ENCODE results near the gene ADORA2A. TPM values are rescaled to one million over a fixed set of nuclear protein-coding genes. Genes with fewer than 3 reads are reported as not detected.

The ADORA2A gene
- total RNA-seq, 2 donors from 2014 or later: 2.5 to 4.0 TPM

DNA sequence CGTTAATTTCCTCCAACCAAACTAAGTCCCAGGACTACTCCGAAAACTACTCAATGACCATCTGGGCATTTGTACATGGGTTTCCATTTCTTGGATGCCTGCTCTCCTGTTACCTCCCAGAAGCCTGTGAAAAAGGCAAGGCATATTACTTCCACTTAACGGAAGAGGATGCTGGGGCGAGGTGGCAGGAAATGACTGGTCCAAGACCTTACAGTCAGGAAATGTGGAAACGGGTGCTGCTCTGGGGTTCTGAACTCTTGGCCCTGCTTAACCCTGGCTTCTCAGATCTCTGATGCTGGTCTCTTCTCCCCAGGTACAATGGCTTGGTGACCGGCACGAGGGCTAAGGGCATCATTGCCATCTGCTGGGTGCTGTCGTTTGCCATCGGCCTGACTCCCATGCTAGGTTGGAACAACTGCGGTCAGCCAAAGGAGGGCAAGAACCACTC is 12.9 kb downstream of the ADORA2A start:
- ATAC-seq (no peak), DNase-seq (no peak)
- intact Hi-C loops (cut with DNase I, micrococcal nuclease): no loop called here

DNA sequence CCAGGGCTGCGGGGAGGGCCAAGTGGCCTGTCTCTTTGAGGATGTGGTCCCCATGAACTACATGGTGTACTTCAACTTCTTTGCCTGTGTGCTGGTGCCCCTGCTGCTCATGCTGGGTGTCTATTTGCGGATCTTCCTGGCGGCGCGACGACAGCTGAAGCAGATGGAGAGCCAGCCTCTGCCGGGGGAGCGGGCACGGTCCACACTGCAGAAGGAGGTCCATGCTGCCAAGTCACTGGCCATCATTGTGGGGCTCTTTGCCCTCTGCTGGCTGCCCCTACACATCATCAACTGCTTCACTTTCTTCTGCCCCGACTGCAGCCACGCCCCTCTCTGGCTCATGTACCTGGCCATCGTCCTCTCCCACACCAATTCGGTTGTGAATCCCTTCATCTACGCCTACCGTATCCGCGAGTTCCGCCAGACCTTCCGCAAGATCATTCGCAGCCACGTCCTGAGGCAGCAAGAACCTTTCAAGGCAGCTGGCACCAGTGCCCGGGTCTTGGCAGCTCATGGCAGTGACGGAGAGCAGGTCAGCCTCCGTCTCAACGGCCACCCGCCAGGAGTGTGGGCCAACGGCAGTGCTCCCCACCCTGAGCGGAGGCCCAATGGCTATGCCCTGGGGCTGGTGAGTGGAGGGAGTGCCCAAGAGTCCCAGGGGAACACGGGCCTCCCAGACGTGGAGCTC is 13.5 kb downstream of the ADORA2A start:
- DNase-seq (no peak), ATAC-seq (no peak)
- intact Hi-C loops (cut with DNase I, micrococcal nuclease): no loop called here

DNA sequence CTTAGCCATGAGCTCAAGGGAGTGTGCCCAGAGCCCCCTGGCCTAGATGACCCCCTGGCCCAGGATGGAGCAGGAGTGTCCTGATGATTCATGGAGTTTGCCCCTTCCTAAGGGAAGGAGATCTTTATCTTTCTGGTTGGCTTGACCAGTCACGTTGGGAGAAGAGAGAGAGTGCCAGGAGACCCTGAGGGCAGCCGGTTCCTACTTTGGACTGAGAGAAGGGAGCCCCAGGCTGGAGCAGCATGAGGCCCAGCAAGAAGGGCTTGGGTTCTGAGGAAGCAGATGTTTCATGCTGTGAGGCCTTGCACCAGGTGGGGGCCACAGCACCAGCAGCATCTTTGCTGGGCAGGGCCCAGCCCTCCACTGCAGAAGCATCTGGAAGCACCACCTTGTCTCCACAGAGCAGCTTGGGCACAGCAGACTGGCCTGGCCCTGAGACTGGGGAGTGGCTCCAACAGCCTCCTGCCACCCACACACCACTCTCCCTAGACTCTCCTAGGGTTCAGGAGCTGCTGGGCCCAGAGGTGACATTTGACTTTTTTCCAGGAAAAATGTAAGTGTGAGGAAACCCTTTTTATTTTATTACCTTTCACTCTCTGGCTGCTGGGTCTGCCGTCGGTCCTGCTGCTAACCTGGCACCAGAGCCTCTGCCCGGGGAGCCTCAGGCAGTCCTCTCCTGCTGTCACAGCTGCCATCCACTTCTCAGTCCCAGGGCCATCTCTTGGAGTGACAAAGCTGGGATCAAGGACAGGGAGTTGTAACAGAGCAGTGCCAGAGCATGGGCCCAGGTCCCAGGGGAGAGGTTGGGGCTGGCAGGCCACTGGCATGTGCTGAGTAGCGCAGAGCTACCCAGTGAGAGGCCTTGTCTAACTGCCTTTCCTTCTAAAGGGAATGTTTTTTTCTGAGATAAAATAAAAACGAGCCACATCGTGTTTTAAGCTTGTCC is 14.3 kb downstream of the ADORA2A start:
- DNase-seq (no peak), ATAC-seq (no peak)
- intact Hi-C loops (cut with DNase I, micrococcal nuclease): no loop called here

DNA sequence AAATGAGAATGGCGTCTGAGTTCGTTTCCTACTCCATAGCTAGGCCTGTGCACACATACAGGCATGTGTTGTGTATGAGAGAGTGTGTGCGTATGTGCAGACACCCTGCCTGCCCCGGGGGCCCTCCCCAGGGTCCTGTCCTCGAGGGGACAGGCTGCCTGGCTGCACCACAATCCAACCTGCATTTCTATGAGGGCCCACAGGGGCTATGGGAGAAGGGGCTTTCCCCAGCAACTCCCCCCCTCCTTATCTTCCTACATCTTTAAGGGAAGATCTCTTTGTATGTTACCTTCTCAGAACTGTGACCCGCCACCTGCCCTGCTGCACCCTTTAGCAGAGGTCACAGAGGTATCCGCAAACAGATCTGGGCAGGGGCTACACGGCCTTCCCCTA is 14.9 kb downstream of the ADORA2A start:
- DNase-seq: no peak
- ATAC-seq: no peak
- intact Hi-C loops (cut with DNase I, micrococcal nuclease): no loop called here

DNA sequence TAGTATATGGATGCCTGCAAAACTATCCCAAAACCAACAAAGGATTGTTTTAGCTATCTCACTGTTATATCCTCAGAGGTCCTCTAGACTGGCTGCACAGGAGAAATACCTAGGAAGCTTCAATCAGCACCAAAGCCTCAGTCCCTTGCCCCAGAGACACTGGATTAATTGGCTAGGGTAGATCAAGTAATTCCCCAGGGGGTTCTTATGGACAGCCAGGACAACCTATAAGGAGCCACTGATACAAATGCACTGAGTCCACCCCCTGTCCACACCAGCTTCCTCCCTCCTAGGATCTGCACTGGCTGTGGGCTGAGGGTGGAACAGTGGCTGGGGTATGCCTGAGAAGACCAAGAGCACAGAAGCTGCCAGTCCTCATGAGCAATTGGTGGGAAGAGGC is 16.3 kb downstream of the ADORA2A start:
- ATAC-seq (no peak), DNase-seq (no peak)
- intact Hi-C loops (cut with DNase I, micrococcal nuclease): no loop called here

DNA sequence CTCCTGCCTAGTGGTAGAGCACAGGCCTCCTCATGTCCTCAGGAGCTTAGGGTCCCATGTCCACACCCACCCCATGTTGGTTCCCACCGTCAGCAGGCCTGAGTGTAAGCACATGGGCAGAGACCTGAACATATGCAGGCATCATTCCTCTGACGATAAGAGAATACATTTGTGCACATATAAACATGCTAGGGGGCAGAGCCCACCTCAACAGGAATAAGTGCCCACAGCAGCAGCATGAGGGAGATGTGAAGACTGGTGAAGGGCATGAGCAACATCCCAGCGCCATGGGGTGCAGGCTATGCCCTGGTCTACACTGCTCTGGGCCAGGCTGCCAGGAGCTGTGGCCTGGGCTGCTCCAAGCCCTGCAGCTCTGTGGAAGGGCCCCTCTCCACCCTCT is 16.9 kb downstream of the ADORA2A start:
- DNase-seq (no peak), ATAC-seq (no peak)
- intact Hi-C loops (cut with DNase I, micrococcal nuclease): no loop called here

DNA sequence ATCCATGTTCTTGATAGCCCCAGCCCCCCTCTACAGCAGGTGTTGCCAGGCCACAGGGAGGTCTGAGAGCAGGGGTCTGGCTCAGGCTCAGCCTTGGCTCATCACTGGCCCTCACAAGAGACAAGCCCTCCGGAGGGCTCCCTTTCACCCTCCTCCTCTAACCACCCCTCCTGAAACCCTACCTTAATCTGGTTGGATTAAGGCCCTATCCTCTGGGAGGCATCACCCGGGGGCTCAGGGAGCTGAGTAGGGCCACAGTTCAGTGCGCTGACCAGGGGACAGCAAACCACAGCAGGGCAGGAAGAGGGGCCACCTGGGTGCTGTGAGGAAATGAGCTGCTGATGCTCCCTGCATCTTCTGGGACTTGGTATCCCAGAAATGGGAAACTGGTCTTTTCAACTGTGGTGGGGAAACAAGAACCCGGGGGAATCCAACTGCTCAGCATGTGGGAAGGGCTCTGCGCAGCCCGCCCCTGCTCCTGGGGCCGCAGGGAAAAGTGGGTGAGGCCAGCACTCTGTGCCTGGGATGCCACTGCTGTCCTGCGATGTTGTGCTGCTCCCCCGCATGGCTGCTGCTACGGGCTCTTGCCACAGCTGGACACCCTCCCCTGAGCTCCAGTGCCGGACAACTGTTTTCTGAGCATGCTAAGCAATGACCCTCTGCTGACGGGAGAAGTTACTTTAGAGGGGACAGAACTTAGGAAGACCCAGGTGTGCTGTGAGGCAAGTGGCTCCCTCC is 17.5 kb downstream of the ADORA2A start:
- intact Hi-C loops (cut with DNase I, micrococcal nuclease): no loop called here

DNA sequence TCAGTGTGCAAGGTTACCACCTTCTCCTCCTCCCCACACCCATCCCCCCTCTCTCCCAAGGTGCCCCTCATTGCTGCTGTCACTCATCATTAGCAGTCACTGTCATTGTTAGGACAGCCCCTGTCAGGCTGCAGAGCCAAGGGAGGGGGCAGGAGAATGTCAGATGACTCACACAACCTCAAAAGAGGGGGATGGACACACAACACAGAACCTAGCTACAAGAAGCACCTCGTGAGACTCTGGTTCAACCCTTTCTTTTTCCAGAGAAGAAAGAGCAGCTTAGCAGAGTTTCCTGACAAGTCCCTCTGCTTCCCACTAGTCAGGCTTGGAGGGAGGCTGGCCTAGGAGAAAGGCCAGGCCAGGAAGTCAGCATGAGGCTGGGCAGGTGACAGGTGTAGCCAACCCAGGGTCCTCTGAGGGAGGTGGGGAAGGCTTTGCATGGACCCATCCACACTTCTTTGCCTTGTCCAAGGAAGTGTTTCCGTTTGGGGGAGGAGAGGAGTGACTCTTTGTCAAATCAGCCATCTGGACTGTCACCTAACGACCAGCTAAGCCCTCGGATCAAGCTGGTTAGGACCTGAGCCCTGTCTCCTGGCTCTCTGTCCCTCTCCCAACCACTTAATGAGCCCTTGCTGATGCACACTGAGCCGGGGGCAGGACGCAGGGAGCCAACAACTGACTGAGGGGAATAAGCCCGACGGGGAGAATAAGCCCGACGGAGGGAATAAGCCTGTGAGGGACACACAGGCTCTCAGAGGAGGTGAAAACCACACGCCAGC is 18.3 kb downstream of the ADORA2A start:
- no peak for ATAC-seq
- intact Hi-C loops (cut with DNase I, micrococcal nuclease): no loop called here
- DNase-seq: no peak

More for the DNA sequence above, 17.5 kb downstream of the ADORA2A start:
- DNase-seq: no peak
- no peak for ATAC-seq

DNA sequence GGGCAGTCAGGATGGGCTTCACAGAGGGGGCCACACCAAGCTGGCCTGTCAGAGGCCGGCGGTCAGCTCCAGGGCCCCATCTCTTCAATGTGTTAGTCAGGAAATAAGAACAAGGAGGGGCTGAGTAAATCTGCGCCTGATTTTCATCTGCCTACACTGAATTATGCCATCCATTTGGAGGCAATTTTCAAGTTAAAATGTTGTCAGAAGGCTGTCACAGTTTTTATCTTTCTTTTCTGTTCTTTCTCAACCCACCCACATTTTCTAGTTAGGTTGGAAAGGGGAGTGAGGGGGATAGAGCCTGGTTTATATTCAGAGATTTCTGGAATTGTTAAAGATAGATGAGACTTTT is 18.8 kb downstream of the ADORA2A start:
- DNase-seq (no peak), ATAC-seq (no peak)
- intact Hi-C loops (cut with DNase I, micrococcal nuclease): no loop called here

DNA sequence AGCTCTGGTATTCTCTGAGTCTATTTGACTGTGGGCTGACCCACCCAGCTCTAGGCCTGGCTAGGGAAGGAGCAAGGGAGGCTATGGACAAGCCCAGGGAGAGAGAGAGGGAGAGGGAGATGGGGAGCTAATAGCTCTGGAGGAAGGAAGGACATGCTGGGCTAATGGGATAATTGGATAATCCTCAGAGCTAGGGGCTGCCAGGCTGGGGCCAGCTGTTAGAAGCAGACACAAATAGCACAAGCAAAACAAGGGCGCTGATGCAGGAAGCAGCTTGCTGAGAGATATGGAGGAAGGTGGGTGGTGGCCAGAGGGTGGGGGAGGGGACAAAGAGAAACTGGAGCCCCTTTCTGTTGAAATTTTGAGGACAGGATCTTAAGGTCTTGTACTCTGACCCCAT is 23.2 kb downstream of the ADORA2A start:
- intact Hi-C loops (cut with DNase I, micrococcal nuclease): no loop called here
- ATAC-seq: no peak
- no peak for DNase-seq

DNA sequence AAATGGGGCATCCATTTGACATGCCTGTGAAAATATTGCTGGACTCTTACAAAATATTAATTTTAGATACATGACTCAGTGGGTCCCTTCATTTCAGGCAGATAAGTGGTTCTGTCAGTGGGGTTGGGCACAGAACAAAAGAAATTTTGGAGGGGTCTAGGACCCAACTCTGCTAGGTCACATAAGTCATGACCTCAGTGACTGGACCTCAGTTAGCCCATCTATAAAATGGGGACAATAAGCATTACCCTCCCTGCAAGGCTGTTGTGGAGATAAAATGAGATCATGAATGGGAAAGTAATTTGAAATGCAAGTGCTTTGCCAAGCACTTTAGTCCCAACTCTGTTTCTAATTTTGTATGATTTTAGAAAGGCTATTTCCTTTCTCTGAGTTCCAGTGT is 23.8 kb downstream of the ADORA2A start:
- ATAC-seq (no peak), DNase-seq (no peak)
- intact Hi-C loops (cut with DNase I, micrococcal nuclease): no loop called here

DNA sequence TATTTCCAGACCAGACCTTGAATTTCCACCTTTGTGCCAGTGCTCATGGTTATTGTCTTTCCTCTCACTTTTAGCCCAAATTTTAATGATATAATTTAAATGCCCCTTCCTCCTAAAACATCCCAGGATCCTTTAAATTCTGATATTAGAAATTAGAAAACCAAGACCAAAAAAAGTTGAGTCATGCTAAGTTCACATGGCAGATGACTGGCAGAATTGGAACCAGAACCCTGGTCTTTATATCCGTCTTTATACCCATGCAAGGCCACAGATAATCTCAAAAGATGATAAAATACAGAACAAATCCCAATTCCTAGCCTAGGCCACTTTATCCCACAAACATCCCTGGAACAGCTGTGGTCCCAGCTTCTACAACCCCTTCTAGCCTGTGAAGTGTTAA is 26.5 kb downstream of the ADORA2A start:
- intact Hi-C loops (cut with DNase I, micrococcal nuclease): no loop called here
- ATAC-seq: no peak

DNA sequence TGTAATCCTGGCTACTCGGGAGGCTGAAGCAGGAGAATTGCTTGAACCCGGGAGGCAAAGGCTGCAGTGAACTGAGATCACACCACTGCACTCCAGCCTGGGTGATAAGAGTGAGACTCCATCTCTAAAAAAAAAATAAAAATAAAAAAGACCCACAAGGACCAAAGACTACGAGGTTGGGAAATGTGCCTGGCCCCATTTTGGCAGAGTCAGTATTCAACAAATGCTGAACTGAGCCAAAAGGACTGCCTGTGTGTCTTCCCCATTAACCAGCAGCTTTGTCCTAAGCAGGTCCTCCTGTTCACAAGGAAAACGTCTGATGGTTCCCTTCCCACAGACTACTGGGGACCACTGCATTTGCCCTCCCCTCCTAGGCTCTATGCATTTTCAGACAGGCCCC is 27.6 kb downstream of the ADORA2A start:
- no peak for ATAC-seq
- intact Hi-C loops (cut with DNase I, micrococcal nuclease): no loop called here
- no peak for DNase-seq

More for the DNA sequence above, 26.5 kb downstream of the ADORA2A start:
- no peak for DNase-seq

DNA sequence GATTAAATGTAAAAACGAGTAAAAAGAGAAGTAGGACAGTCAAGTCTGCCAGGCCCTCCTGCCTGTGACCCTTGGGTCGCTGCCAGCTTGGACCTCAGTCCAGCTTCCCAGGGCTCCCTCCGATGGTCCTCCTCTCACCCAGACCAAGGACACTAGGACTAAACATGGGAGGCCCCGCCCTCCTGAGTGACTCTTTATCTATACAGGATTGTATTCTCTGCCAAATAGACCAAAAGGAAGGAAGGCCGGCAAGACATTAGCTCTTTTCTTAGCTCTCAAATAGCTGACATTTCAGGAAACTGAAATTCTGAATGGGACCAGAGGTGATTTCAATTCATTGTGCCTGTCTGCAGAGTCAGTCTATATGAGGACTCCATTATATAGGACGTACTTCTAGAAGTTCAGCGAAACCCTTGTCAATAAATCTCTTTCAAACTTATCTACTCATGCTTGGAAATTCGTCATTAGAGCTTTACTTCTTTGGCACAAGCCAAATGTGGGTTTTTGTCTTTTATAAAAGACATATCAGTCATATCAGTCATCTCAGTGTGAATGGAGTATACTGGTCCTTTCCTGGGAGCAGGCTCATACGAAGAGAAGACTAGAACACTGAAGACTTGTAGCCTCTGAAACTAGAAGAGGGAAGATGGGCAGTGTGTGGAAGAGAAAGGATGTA is 28.5 kb downstream of the ADORA2A start:
- intact Hi-C loops (cut with DNase I, micrococcal nuclease): no loop called here
- DNase-seq (no peak), ATAC-seq (no peak)

DNA sequence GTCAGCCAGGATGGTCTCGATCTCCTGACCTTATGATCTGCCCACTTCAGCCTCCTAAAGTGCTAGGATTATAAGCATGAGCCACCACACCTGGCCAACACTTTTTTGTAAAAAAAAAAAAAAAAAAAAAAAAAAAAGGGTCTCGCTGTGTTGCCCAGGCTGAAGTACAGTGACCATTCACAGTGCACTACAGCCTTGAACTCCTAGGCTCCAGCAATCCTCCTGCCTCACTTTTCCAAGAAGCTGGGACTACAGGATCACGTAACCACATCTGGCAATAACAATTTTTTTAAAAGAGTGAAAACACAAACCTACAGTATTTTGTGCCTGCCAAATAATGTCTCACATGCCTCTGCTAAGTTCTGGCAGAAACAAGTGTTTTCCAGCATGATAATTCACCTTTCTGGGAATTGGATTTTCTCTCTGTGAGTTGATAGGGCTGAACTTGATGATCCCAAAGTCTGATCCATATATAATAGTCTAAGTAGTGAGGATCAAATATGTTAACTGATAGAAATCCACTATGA is 30.6 kb downstream of the ADORA2A start:
- intact Hi-C loops (cut with DNase I, micrococcal nuclease): no loop called here
- DNase-seq (no peak), ATAC-seq (no peak)

DNA sequence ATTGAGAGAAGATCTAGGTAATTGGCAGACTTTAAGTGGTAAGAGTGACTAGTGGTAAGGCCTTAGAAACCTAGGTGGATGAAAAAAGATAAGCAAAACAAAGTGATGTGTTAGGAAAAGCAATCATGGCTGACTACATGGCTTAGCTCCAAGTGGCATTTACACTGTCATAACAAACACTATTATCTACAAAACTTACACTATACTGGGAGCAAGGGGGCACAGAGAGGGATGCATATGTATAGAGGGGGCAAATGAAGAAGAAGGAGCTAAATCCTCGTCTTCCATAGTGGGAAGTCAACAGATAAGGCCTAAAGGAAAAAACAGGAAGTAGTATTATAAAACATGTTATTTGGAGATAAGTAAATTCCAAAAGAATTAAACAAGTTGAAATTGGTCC is 32.5 kb downstream of the ADORA2A start:
- intact Hi-C loops (cut with DNase I, micrococcal nuclease): no loop called here
- no peak for ATAC-seq
- no peak for DNase-seq

DNA sequence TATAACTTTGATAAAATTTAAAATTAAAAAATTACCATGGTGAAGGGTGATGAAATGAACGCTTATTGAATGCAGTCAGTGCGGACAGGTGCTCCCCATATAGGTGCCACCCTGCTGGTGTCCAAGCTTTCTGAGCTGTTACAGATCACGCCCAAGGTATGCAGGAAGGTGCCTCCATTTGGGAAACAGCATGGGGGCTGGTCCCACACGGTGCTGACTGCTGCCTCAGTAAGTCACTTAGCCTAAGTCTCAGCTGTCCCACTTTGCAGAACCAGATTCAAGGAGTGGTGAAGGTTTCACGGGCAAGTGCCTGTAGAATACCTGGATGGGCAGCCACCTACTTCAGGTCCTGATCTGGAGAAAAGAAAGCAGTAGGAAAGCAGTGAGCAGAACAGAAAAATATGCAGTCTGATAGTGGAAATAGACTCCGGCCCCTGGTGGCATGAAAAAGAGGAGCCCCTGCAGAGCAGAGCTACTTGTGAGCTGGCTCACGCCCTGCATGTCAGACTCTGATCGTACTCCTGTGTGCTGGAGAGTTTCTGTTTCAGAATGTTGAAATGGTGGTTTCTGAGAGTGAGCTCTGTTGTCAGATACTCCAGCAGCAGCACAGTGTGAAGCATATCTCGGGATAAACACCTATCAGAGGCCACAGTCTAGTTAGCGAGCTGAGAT is 33.2 kb downstream of the ADORA2A start:
- no peak for DNase-seq
- intact Hi-C loops (cut with DNase I, micrococcal nuclease): no loop called here
- no peak for ATAC-seq

Data from left colon (tissue), 2 donors.